Ovary (tissue), 3 donors: Measurements from ENCODE around the gene DPYSL4.

Source experiments
- CTCF ChIP-seq, 3 donors: fragments of 450-650 bp in 2 of 3; fragments of 200-600 bp in 1 of 3; IDR thresholded peaks; one replicate each; pipeline versions ENCODE4 v1.5.1 to v1.8.0; 2016 to 2022; ENCODE audit warnings: antibody characterized with exemption in 3 of 3, mild to moderate bottlenecking in 1 of 3
- POLR2A ChIP-seq: fragments of 450-650 bp; IDR thresholded peaks from one replicate; pipeline ENCODE4 v1.6.1; 2017; ENCODE audit warnings: antibody characterized with exemption, mild to moderate bottlenecking, moderate library complexity
- donor health status: DM: no; HTN: no; CAD: no.

- TF ChIP-seq POLR2A (no peak), CTCF (IDR thresholded peaks at IDR 0.05) (no peak)
Measured at GRCh38 chr10:132206377-132206745, 19.6 kb downstream of the DPYSL4 start.
